K562 (cell line): Measurements from ENCODE around the gene FTH1. TPM values are rescaled to one million over a fixed set of nuclear protein-coding genes. Genes with fewer than 3 reads are reported as not detected.
A peak's percentile ranks its signal among the peaks of the same experiment; 100 is the strongest.

ENCODE experiments used
- CBX3 ChIP-seq, 2 experiments: IDR thresholded peaks; 1 replicate in 1 of 2; 2 replicates in 1 of 2; pipeline ENCODE4 v1.6.1; 2012; ENCODE audit warnings: inconsistent platforms in 2 of 2, low read length in 2 of 2, borderline replicate concordance in 1 of 2, control low read depth in 1 of 2
- CEBPB ChIP-seq: fragments of 450-650 bp; IDR thresholded peaks from 2 replicates; pipeline ENCODE4 v1.6.1; 2016; ENCODE audit warnings: missing genetic modification characterization, missing compliant biosample characterization
- CLOCK ChIP-seq: fragments of 250-450 bp; sonication (Bioruptor Pico); IDR thresholded peaks from 2 replicates; pipeline ENCODE4 v1.4.0; 2020; ENCODE audit warnings: mild to moderate bottlenecking, moderate library complexity, borderline replicate concordance
- HOXB6 ChIP-seq: fragments of 250-450 bp; sonication (Bioruptor Pico); IDR thresholded peaks from 2 replicates; pipeline ENCODE4 v1.5.1; 2022; ENCODE audit warnings: mild to moderate bottlenecking, borderline replicate concordance
- MED1 ChIP-seq: sonication (generic); formaldehyde crosslinking; IDR thresholded peaks from 2 replicates; pipeline ENCODE4 v1.8.1; 2023; ENCODE audit warnings: missing genetic modification reagents, borderline replicate concordance
- NKRF ChIP-seq: fragments of 450-650 bp; IDR thresholded peaks from 2 replicates; pipeline ENCODE4 v1.6.1; 2016; ENCODE audit warnings: borderline replicate concordance
- PHF20 ChIP-seq: fragments of 450-650 bp; IDR thresholded peaks from 2 replicates; pipeline ENCODE4 v1.6.1; 2018; ENCODE audit not compliant: partially characterized antibody
- SPI1 ChIP-seq: IDR thresholded peaks from 2 replicates; pipeline ENCODE4 v1.6.1; 2011; ENCODE audit warnings: low read depth, low read length, control low read depth, borderline replicate concordance
- TAF7 ChIP-seq: fragments of 450-650 bp; IDR thresholded peaks from 2 replicates; pipeline ENCODE4 v1.6.1; 2016; ENCODE audit warnings: missing genetic modification characterization, missing compliant biosample characterization
- TOE1 ChIP-seq, 2 experiments: fragments of 450-650 bp in 1 of 2; sonication (generic) in 1 of 2; formaldehyde crosslinking in 1 of 2; IDR thresholded peaks; 2 replicates each; pipeline versions ENCODE4 v1.7.1 to v1.8.0; 2016 to 2022; ENCODE audit warnings: borderline replicate concordance in 2 of 2, mild to moderate bottlenecking in 2 of 2, antibody characterized with exemption in 1 of 2, inconsistent platforms in 1 of 2, low read depth in 1 of 2, missing genetic modification reagents in 1 of 2, moderate library complexity in 1 of 2
- ZBTB34 ChIP-seq: fragments of 250-450 bp; sonication (Bioruptor Pico); IDR thresholded peaks from 2 replicates; pipeline ENCODE4 v1.8.0; 2021; ENCODE audit warnings: mild to moderate bottlenecking, moderate library complexity
- ZHX1 ChIP-seq: fragments of 150-350 bp; conservative IDR thresholded peaks from 2 replicates; pipeline ENCODE4 v1.6.1; 2014; ENCODE audit warnings: low read length
- ZNF395 ChIP-seq: fragments of 200-800 bp; sonication (Bioruptor generic); IDR thresholded peaks from 2 replicates; pipeline ENCODE4 v1.6.1; 2017; ENCODE audit warnings: missing genetic modification characterization, missing compliant biosample characterization
- polyA plus RNA-seq, 8 experiments: library from polyadenylated mRNA; depleted of rRNA in 4 of 8; stranded (reverse) in 5 of 8; unstranded in 3 of 8; fragments of >200 nt; fragmentation: Nextera tagmentation in 2 of 8; fragmentation: Illumina TruSeq in 1 of 8; extraction: Ambion mirVana in 2 of 8; extraction: Trizol in 1 of 8; gene quantifications; 2 replicates each; pipeline versions ENCODE4 v1.2.1 to v1.2.3, GENCODE V29; 2011 to 2014; ENCODE audit warnings: inconsistent platforms in 1 of 8, missing spikeins in 1 of 8
- total RNA-seq, 7 experiments: library from RNA; depleted of rRNA in 6 of 7; stranded (reverse); fragments of >200 nt in 6 of 7; fragmentation: Illumina TruSeq in 2 of 7; extraction: Trizol in 2 of 7; gene quantifications; 2 replicates each; pipeline versions ENCODE4 v1.2.1 to v1.2.3, GENCODE V29; 2011 to 2021; ENCODE audit warnings: low replicate concordance in 1 of 7

The FTH1 gene
- total and polyA plus RNA-seq, 9 of the 15 experiments (the other 6 are each of a cell fraction or from before 2014, with no cell fraction given) = 370 to 3,146 (median 802) TPM

GRCh38 chr11:61949169-61950034, 18.0 kb downstream of the FTH1 start (continued):
- no peak for TF ChIP-seq TOE1 (IDR thresholded peaks at IDR 0.05; ENCODE audit: borderline replicate concordance)
- no peak for TF ChIP-seq TOE1 (CRISPR knock-in tag; IDR thresholded peaks at IDR 0.05; ENCODE audit: borderline replicate concordance, low read depth)
- no peak for TF ChIP-seq NKRF
- no peak for TF ChIP-seq SPI1
- peak; percentile 43; the same call in 1 of the 2 replicates for TF ChIP-seq ZNF395
- peak; percentile 98 for TF ChIP-seq CEBPB
- TF ChIP-seq CBX3 (IDR thresholded peaks at IDR 0.05; ENCODE audit: borderline replicate concordance in 1 of 2, low read length in 2 of 2) = no peak
- no peak for TF ChIP-seq MED1 (CRISPR knock-in tag)
- TF ChIP-seq PHF20 = no peak
- no peak for TF ChIP-seq ZHX1
- no peak for TF ChIP-seq CLOCK (CRISPR knock-in tag)
- no peak for TF ChIP-seq ZBTB34 (CRISPR knock-in tag)
- TF ChIP-seq TAF7 (tag) = peak; percentile 51
- no peak; the same call in 1 of the 2 replicates for TF ChIP-seq HOXB6 (CRISPR knock-in tag)
